Activated naive CD4-positive, alpha-beta T cell (primary cell): ENCODE data around the gene PCDHGA12.

Experiments used
- DNase-seq, 4 experiments: peaks; one replicate each; lab custom pipeline; 2025; lab: John Stamatoyannopoulos, UW

The PCDHGA12 gene

DNA sequence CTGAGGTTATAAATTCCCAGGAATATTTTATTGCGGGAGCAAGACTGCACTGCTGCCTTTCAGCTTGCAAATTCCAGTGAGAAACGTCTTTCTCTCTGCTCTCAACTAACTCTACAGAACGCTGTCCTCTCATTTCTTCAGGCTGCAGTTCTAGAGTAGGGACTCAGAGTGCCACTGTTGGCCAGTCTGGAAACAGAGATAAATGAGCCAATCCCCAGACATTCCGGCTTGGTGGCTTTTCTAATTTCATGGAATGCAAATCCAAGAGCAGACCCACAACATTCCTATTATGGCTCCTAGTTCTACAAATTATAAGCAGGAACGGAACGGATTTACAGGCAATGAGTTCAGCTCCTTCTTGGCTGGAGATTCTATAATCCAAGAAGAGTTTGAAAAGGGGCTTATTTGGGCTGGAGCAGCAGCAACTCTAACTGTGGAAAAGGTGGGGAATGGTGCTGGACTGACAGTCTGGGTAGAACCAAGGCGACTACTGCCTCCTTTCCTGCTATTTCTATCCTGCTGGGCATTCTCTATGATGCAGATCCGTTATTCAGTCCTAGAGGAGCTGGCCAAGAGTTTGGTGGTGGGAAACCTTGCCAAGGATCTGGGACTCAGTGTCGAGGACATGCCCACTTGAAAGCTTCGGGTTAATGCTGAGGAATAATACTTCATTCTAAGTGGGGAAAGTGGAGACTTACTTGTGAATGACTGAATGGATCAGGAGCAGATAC lies 9.3 kb downstream of the PCDHGA12 start:
- no peak for DNase-seq

DNA sequence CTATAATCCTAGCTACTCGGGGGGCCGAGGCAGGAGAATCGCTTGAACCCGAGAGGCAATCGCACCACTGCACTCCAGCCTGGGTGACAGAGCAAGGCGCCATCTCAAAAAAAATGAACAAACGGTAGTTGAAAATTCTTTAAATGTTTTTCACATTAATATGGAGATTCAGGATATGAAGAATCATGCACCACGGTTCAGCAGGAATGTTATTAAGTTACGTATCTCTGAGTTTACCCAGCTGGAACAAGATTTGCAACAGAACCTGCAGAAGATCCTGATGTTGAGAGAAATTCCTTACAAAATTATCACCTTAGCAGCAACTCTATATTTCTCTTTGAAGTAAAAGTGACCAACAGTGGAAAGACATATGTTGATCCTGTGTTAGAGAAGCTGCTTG lies 10.0 kb downstream of the PCDHGA12 start:
- no peak for DNase-seq

DNA sequence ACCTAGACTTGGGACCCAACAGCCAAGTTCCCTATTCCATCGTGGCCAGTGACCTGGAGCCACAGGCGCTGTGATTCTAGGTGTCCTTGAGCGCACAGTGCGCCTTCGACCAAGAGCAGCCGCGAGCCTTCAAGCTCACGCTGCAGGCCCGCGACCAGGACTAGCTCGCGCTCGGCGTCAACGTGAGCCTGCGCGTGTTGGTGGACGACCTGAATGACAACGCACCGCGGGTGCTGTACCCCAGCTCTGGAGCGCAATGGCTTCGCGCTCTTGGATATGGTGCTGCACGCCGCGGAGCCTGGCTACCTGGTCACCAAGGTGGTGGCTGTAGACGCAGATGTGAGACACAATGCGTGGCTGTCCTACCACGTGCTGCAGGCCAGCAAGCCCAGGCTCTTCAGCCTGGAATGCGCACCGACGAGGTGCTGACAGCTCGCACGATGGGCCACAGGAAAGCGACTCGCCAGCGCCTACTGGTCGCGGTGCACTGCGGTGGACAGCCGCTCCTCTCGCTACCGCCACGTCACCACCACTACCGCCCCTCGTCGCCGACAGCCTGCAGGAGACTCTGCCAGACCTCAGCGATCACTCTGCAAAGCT lies 11.4 kb downstream of the PCDHGA12 start:
- DNase-seq = no peak

DNA sequence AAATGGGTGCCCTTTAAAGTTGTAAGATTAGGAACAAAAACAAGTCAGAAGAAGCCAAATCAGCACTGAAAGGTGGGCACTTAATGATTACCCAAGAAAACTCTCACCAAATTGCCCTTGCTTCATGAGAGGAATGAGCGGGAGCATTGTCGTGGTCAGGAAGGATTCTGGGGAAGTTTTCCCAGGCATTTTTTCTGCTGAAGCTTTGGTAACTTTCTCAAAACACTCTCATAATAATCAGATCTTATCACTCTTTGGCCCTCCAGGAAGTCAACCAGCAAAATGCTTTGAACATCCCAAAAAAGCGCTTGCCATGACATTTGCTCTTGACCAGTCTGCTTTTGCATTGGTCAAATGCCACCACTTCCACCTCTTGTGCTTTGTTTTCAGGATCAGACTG lies 35.0 kb downstream of the PCDHGA12 start:
- DNase-seq = no peak

DNA sequence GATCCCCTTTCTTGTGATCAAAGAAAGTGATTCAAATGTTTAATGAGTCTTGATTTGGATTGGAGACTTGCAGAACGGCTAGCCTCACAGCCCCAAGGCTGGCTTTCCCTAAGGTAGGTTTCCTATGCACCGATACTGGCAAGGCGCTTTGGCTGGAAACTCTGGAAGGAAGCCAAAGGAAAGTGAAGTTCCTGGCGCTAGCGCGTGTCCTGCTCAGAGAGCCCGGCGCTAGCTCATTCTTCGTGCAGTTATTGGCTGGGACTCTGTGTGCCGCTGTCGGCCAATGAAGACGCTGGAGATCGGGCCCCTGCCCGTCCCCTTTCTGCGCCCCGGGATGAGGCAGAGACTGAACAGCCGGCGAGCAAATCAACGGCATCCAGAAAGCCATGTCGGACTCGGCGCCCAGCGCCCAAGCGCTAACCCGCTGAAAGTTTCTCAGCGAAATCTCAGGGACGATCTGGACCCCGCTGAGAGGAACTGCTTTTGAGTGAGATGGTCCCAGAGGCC lies 45.4 kb downstream of the PCDHGA12 start, which contains the start of gene PCDHGC3:
Gene PCDHGC3 (plus strand): TSS at position 342 of the 507 bp plus-strand sequence. CDS start 151 bp downstream, at position 493.
- peak in 1 of 4 experiments; percentile 5 for DNase-seq

DNA sequence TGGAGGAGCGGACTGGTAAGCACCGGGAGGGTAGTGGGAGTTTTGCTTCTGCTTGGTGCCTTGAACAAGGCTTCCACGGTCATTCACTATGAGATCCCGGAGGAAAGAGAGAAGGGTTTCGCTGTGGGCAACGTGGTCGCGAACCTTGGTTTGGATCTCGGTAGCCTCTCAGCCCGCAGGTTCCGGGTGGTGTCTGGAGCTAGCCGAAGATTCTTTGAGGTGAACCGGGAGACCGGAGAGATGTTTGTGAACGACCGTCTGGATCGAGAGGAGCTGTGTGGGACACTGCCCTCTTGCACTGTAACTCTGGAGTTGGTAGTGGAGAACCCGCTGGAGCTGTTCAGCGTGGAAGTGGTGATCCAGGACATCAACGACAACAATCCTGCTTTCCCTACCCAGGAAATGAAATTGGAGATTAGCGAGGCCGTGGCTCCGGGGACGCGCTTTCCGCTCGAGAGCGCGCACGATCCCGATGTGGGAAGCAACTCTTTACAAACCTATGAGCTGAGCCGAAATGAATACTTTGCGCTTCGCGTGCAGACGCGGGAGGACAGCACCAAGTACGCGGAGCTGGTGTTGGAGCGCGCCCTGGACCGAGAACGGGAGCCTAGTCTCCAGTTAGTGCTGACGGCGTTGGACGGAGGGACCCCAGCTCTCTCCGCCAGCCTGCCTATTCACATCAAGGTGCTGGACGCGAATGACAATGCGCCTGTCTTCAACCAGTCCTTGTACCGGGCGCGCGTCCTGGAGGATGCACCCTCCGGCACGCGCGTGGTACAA lies 46.0 kb downstream of the PCDHGA12 start:
- DNase-seq = no peak

DNA sequence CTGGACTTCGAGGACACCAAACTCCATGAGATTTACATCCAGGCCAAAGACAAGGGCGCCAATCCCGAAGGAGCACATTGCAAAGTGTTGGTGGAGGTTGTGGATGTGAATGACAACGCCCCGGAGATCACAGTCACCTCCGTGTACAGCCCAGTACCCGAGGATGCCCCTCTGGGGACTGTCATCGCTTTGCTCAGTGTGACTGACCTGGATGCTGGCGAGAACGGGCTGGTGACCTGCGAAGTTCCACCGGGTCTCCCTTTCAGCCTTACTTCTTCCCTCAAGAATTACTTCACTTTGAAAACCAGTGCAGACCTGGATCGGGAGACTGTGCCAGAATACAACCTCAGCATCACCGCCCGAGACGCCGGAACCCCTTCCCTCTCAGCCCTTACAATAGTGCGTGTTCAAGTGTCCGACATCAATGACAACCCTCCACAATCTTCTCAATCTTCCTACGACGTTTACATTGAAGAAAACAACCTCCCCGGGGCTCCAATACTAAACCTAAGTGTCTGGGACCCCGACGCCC lies 46.8 kb downstream of the PCDHGA12 start:
- DNase-seq = no peak

DNA sequence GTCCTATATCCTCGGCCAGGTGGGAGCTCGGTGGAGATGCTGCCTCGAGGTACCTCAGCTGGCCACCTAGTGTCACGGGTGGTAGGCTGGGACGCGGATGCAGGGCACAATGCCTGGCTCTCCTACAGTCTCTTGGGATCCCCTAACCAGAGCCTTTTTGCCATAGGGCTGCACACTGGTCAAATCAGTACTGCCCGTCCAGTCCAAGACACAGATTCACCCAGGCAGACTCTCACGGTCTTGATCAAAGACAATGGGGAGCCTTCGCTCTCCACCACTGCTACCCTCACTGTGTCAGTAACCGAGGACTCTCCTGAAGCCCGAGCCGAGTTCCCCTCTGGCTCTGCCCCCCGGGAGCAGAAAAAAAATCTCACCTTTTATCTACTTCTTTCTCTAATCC lies 47.5 kb downstream of the PCDHGA12 start:
- no peak for DNase-seq

DNA sequence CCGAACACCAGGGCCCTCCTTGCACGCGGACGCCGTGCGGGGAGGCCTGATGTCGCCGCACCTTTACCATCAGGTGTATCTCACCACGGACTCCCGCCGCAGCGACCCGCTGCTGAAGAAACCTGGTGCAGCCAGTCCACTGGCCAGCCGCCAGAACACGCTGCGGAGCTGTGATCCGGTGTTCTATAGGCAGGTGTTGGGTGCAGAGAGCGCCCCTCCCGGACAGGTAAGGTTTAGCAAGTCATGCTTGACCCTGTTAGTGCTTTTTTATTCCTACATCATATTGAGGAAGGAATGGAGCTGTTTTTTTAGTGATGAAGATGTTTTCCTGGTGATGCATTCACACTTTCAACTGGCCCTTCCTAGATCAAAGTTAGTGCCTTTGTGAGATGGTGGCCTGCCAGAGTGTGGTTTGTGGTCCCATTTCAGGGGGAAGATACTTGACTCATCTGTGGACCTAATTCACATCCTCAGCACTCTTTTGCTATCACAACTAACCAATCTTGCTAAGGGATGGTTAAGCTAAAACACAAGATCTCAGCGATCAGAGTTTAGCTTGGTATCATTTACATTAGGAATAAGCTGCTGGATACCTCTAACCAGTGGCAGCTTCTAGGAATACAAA lies 48.1 kb downstream of the PCDHGA12 start:
- DNase-seq = no peak

DNA sequence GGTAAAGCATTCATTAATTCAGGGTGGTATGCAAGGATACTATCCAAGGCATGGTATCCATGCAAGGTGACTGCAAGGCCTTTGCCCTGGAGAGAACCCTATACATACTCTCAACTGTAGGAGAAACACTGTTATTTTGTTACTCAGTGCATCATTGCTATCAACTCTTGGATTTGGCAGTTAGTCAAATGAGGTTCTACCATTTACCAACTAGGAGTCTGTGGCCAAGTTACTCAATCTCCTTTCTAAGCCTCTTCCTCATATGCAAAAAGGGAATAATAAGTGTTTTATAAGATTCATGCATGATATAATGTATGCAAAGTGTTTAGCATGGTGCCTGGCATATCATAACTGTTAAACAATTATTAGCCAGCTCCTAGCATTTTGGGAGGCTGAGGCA lies 49.5 kb downstream of the PCDHGA12 start:
- no peak for DNase-seq
